Liver (tissue), 9 donors: ENCODE data around the gene FREM2. TPM values are rescaled to one million over a fixed set of nuclear protein-coding genes. Genes with fewer than 3 reads are reported as not detected.

Experiments used
- DNase-seq: peaks from one replicate; pipeline ENCODE4 v3.0.0-alpha.2; 2017; ENCODE audit warnings: low spot score
- H3K27ac ChIP-seq, 2 donors: one replicate each; pipeline ENCODE4 v1.7.0; 2013; ENCODE audit warnings: inconsistent platforms in 2 of 2, low read length in 2 of 2, control low read depth in 1 of 2, low read depth in 1 of 2, mild to moderate bottlenecking in 1 of 2
- H3K27me3 ChIP-seq, 4 donors: one replicate each; pipeline versions ENCODE4 v1.6.1 to v1.7.0; 2013; ENCODE audit warnings: low read length in 3 of 4, inconsistent platforms in 1 of 4, mild to moderate bottlenecking in 1 of 4, moderate library complexity in 1 of 4; ENCODE audit not compliant: control insufficient read depth in 4 of 4, insufficient read depth in 4 of 4
- H3K36me3 ChIP-seq, 4 donors: one replicate each; pipeline versions ENCODE4 v1.6.1 to v1.7.0; 2013; ENCODE audit warnings: low read length in 3 of 4, mild to moderate bottlenecking in 3 of 4, low read depth in 1 of 4, moderate library complexity in 1 of 4; ENCODE audit not compliant: control insufficient read depth in 4 of 4, insufficient read depth in 3 of 4
- H3K4me1 ChIP-seq, 4 donors: one replicate each; pipeline versions ENCODE4 v1.6.1 to v1.7.0; 2013; ENCODE audit warnings: low read length in 3 of 4, mild to moderate bottlenecking in 3 of 4, moderate library complexity in 1 of 4; ENCODE audit not compliant: control insufficient read depth in 4 of 4, insufficient read depth in 4 of 4
- H3K4me3 ChIP-seq, 3 donors: one replicate each; pipeline versions ENCODE4 v1.6.1 to v1.7.0; 2013; ENCODE audit warnings: low read length in 3 of 3, control low read depth in 1 of 3, low read depth in 1 of 3, mild to moderate bottlenecking in 1 of 3
- H3K9ac ChIP-seq, 2 donors: one replicate each; pipeline ENCODE4 v1.7.0; 2013; ENCODE audit warnings: low read length in 2 of 2, mild to moderate bottlenecking in 2 of 2, moderate library complexity in 2 of 2, control low read depth in 1 of 2, low read depth in 1 of 2
- H3K9me3 ChIP-seq, 4 donors: one replicate each; pipeline versions ENCODE4 v1.6.1 to v1.7.0; 2013; ENCODE audit warnings: low read length in 3 of 4; ENCODE audit not compliant: control insufficient read depth in 4 of 4
- ATF3 ChIP-seq: IDR thresholded peaks from 2 replicates; pipeline ENCODE4 v1.6.1; 2016; ENCODE audit warnings: antibody characterized with exemption
- EGR1 ChIP-seq, 2 donors: IDR thresholded peaks; 2 replicates each; pipeline ENCODE4 v1.6.1; 2016 to 2018; ENCODE audit warnings: antibody characterized with exemption in 2 of 2, low read depth in 2 of 2
- FOXA1 ChIP-seq: IDR thresholded peaks from 2 replicates; pipeline ENCODE4 v1.6.1; 2016; ENCODE audit warnings: antibody characterized with exemption
- GABPA ChIP-seq, 2 donors: IDR thresholded peaks in 1 of 2; conservative IDR thresholded peaks in 1 of 2; 2 replicates each; pipeline ENCODE4 v1.6.1; 2016; ENCODE audit warnings: antibody characterized with exemption in 2 of 2, mild to moderate bottlenecking in 1 of 2, moderate library complexity in 1 of 2
- HNF4A ChIP-seq, 2 donors: conservative IDR thresholded peaks; 2 replicates each; pipeline ENCODE4 v1.6.1; 2016; ENCODE audit warnings: antibody characterized with exemption in 2 of 2, mild to moderate bottlenecking in 2 of 2
- JUND ChIP-seq, 2 donors: IDR thresholded peaks; 2 replicates each; pipeline ENCODE4 v1.6.1; 2016; ENCODE audit warnings: antibody characterized with exemption in 2 of 2
- SP1 ChIP-seq: IDR thresholded peaks from 2 replicates; pipeline ENCODE4 v1.6.1; 2018; ENCODE audit warnings: antibody characterized with exemption, mild to moderate bottlenecking
- TAF1 ChIP-seq: conservative IDR thresholded peaks from 2 replicates; pipeline ENCODE4 v1.6.1; 2016; ENCODE audit warnings: antibody characterized with exemption, mild to moderate bottlenecking
- YY1 ChIP-seq: IDR thresholded peaks from 2 replicates; pipeline ENCODE4 v1.6.1; 2016; ENCODE audit warnings: antibody characterized with exemption, mild to moderate bottlenecking
- ZBTB33 ChIP-seq: IDR thresholded peaks from 2 replicates; pipeline ENCODE4 v1.6.1; 2016; ENCODE audit warnings: antibody characterized with exemption
- WGBS: extraction: QIAGEN DNeasy Blood & Tissue Kit; methylation state at CpG from one replicate; pipeline ENCODE4 v1.1.7; 2013; 5-methylcytosine and 5-hydroxymethylcytosine counted together
- polyA plus RNA-seq, 2 donors: library from polyadenylated mRNA; stranded (reverse) in 1 of 2; unstranded in 1 of 2; fragments of 200-250 nt in 1 of 2; fragments of >200 nt in 1 of 2; fragmentation: Nextera tagmentation in 1 of 2; extraction: Ambion mirVana in 1 of 2; gene quantifications; one replicate each; pipeline versions ENCODE4 v1.2.1 to v1.2.3, GENCODE V29; 2013 to 2015
- total RNA-seq, 2 donors: library from RNA; depleted of rRNA; stranded (reverse); fragments of >200 nt; gene quantifications; one replicate each; pipeline ENCODE4 v1.2.3, GENCODE V29; 2014
- TF ChIP-seq, protein P1 (sequence below): IDR thresholded peaks from 2 replicates; pipeline ENCODE4 v1.6.1; 2016; ENCODE audit warnings: antibody characterized with exemption, mild to moderate bottlenecking
- TF ChIP-seq, protein P2 (sequence below): IDR thresholded peaks from 2 replicates; pipeline ENCODE4 v1.6.1; 2016; ENCODE audit warnings: antibody characterized with exemption
- donor health status: healthy.
- donor health status: healthy.
- donor health status: healthy.
- donor health status: healthy.
- donor health status: healthy.

The FREM2 gene
- total and polyA plus RNA-seq, 4 donors = 0.17 to 1.7 (median 0.37) TPM

- no peak for DNase-seq
- no peak for TF ChIP-seq EGR1 (IDR thresholded peaks at IDR 0.05; ENCODE audit: low read depth in 2 of 2)
- TF ChIP-seq JUND (IDR thresholded peaks at IDR 0.05) = no peak
- no peak for TF ChIP-seq ZBTB33
- TF ChIP-seq GABPA (IDR thresholded peaks at IDR 0.05 in 1 of 2, conservative IDR thresholded peaks at IDR 0.05 in 1 of 2) = no peak
- TF ChIP-seq, protein P1, sequence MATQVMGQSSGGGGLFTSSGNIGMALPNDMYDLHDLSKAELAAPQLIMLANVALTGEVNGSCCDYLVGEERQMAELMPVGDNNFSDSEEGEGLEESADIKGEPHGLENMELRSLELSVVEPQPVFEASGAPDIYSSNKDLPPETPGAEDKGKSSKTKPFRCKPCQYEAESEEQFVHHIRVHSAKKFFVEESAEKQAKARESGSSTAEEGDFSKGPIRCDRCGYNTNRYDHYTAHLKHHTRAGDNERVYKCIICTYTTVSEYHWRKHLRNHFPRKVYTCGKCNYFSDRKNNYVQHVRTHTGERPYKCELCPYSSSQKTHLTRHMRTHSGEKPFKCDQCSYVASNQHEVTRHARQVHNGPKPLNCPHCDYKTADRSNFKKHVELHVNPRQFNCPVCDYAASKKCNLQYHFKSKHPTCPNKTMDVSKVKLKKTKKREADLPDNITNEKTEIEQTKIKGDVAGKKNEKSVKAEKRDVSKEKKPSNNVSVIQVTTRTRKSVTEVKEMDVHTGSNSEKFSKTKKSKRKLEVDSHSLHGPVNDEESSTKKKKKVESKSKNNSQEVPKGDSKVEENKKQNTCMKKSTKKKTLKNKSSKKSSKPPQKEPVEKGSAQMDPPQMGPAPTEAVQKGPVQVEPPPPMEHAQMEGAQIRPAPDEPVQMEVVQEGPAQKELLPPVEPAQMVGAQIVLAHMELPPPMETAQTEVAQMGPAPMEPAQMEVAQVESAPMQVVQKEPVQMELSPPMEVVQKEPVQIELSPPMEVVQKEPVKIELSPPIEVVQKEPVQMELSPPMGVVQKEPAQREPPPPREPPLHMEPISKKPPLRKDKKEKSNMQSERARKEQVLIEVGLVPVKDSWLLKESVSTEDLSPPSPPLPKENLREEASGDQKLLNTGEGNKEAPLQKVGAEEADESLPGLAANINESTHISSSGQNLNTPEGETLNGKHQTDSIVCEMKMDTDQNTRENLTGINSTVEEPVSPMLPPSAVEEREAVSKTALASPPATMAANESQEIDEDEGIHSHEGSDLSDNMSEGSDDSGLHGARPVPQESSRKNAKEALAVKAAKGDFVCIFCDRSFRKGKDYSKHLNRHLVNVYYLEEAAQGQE = no peak
- TF ChIP-seq, protein P2, sequence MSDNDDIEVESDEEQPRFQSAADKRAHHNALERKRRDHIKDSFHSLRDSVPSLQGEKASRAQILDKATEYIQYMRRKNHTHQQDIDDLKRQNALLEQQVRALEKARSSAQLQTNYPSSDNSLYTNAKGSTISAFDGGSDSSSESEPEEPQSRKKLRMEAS = no peak
- TF ChIP-seq SP1 = no peak
- no peak for TF ChIP-seq HNF4A (conservative IDR thresholded peaks at IDR 0.05)
- no peak for TF ChIP-seq FOXA1
- no peak for TF ChIP-seq YY1
- Histone ChIP-seq H3K27me3 (no peaks in the 10 kb centered on the region), H3K9me3 (no peaks in the 10 kb centered on the region), H3K9ac (no peak overlapping the region), H3K36me3 (no peaks in the 10 kb centered on the region), H3K4me3 (no peak overlapping the region), H3K4me1 (no peaks in the 10 kb centered on the region), H3K27ac (no peak overlapping the region)
- 76% methylated on average over 1 of the region's 1 CpG for WGBS
These were observed 208.2 kb downstream of the FREM2 start for GRCh38 chr13:38895075-38895474.

DNA sequence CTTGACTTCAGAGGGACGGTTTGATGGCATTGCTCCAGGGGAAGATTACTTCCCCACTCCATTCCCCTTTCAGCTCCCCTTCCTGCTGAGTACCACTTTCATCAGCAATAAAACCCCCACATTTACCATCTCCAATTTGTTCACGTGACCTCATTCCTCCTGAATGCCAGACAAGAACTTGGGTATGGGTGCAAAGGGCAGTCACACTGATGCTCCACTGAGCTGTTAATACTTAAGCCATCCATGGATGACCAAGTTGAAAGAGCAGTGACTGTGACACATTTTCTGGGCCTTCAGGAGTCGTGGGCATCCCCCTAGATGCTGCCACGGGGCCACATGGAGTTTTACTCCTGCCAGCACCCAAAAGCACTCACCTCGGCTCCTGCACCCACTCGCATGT is 210.6 kb downstream of the FREM2 start:
- Histone ChIP-seq H3K36me3 (no peaks in the 10 kb centered on the region), H3K9ac (no peak overlapping the region), H3K27me3 (no peaks in the 10 kb centered on the region), H3K4me1 (no peaks in the 10 kb centered on the region), H3K9me3 (no peaks in the 10 kb centered on the region), H3K27ac (no peak overlapping the region), H3K4me3 (no peak overlapping the region)
- TF ChIP-seq ATF3 (no peak), TAF1 (no peak), ZBTB33 (no peak)
- TF ChIP-seq, protein P2 = no peak
- no peak for DNase-seq
- 81% methylated on average over 6 of the region's 6 CpGs for WGBS
